ENCODE results near the gene USH1G.
A peak's percentile ranks its signal among the peaks of the same experiment; 100 is the strongest.

The USH1G gene

GRCh38 chr17:74960570-74961342, 37.7 kb upstream of the USH1G start:
- TF ChIP-seq CTCF (IDR thresholded peaks at IDR 0.05; ENCODE audit: control insufficient read depth, extremely low read depth, insufficient read depth) = no peak
- no peak overlapping the region for H3K4me3 ChIP-seq (ENCODE audit: low read depth, low read length)
- no peak for DNase-seq (ENCODE audit: low read depth)

- TF ChIP-seq CTCF (IDR thresholded peaks at IDR 0.05; ENCODE audit: control insufficient read depth, extremely low read depth, insufficient read depth) = no peak
- no peak overlapping the region for H3K4me3 ChIP-seq (ENCODE audit: low read depth, low read length)
- DNase-seq (ENCODE audit: low read depth) = no peak
Observed at GRCh38 chr17:74959826-74960515, 36.9 kb upstream of the USH1G start.

GRCh38 chr17:74957935-74958740, 35.1 kb upstream of the USH1G start:
- TF ChIP-seq CTCF (IDR thresholded peaks at IDR 0.05; ENCODE audit: control insufficient read depth, extremely low read depth, insufficient read depth) = peak; percentile 85
- no peak for DNase-seq (ENCODE audit: low read depth)
- no peak overlapping the region for H3K4me3 ChIP-seq (ENCODE audit: low read depth, low read length)

GRCh38 chr17:74956093-74956492, 33.0 kb upstream of the USH1G start:
- no peak overlapping the region for H3K4me3 ChIP-seq (ENCODE audit: low read depth, low read length)
- TF ChIP-seq CTCF (IDR thresholded peaks at IDR 0.05; ENCODE audit: control insufficient read depth, extremely low read depth, insufficient read depth) = no peak
- DNase-seq (ENCODE audit: low read depth) = no peak

GRCh38 chr17:74954665-74955421, 31.8 kb upstream of the USH1G start:
- no peak for DNase-seq (ENCODE audit: low read depth)
- TF ChIP-seq CTCF (IDR thresholded peaks at IDR 0.05; ENCODE audit: control insufficient read depth, extremely low read depth, insufficient read depth) = no peak
- H3K4me3 ChIP-seq (ENCODE audit: low read depth, low read length) = no peak overlapping the region

GRCh38 chr17:74954115-74954514, 31.1 kb upstream of the USH1G start:
- no peak for TF ChIP-seq CTCF (IDR thresholded peaks at IDR 0.05; ENCODE audit: control insufficient read depth, extremely low read depth, insufficient read depth)
- no peak overlapping the region for H3K4me3 ChIP-seq (ENCODE audit: low read depth, low read length)
- DNase-seq (ENCODE audit: low read depth) = no peak
